GM06990 (cell line): ENCODE measurements around the gene R3HDM2.

Experiments used
- DNase-seq: peaks from one replicate; pipeline ENCODE4 v3.0.0-alpha.2; 2011; ENCODE audit not compliant: insufficient read length; ENCODE audit errors: extremely low read depth
- H3K27me3 ChIP-seq: replicated peaks from 2 replicates; pipeline ENCODE4 v1.6.0; 2011; ENCODE audit warnings: low read length; ENCODE audit not compliant: control insufficient read depth, insufficient read depth
- H3K36me3 ChIP-seq: 2 replicates; pipeline ENCODE4 v1.5.1; 2011; ENCODE audit warnings: low read length; ENCODE audit not compliant: control insufficient read depth, insufficient read depth
- H3K4me3 ChIP-seq: replicated peaks from 2 replicates; pipeline ENCODE4 v1.5.1; 2011; ENCODE audit warnings: low read depth, mild to moderate bottlenecking, control low read depth, low read length
- CTCF ChIP-seq: IDR thresholded peaks from 2 replicates; pipeline ENCODE4 v1.5.1; 2011; ENCODE audit warnings: low read length, control low read depth, mild to moderate bottlenecking, inconsistent platforms; ENCODE audit not compliant: insufficient read depth, poor library complexity, severe bottlenecking

R3HDM2 gene

DNA sequence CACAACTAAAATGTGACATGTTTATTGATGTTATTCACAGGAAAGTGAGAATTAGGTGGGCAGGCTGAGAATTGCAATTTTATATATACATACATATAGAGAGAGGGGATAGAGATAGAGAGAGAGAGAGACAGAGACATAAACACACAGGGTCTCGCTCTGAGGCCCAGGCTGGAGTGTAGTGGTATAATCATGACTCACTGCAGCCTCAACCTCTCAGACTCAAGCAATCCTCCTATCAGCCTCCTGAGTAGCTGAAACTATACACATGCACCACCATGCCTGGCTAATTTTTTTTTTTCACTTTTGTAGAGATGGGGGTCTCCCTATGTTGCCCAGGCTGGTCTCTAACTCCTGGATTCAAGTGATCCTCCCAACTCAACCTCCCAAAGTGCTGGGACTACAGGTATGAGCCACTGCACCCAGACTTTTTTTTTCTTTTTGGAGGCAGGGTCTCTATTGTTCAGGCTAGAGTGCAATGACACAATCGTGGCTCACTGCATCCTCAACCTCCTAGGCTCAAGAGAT, 49.1 kb downstream of the R3HDM2 start:
- Histone ChIP-seq H3K27me3 (no peaks in the 10 kb centered on the region), H3K4me3 (no peak overlapping the region), H3K36me3 (no peaks in the 10 kb centered on the region)
- DNase-seq = no peak
- no peak for TF ChIP-seq CTCF

DNA sequence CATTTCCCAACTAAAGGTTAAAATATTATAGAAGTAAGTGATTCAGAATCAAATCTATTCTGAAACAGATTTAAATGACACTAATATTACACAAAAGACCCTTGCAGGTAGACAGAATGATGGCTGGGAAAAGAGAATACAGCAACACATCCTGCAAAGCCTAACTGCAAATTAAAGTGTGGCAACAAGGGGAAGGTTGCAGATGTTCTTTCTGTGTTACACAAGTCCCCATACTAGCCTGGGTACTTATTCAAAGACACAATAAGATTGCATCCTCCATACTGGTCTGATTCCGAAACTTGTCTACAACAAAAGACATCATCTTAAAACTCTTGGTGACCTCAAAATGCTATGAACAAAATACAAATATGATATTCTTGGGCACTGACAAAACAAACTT, 50.5 kb downstream of the R3HDM2 start:
- no peak for TF ChIP-seq CTCF
- Histone ChIP-seq H3K36me3 (peaks cover 3% of the 10 kb centered on the region; the same call in 1 of the 2 replicates), H3K4me3 (no peak overlapping the region), H3K27me3 (no peaks in the 10 kb centered on the region)
- no peak for DNase-seq

- H3K36me3 ChIP-seq = peaks cover 3% of the 10 kb centered on the region; the same call in 1 of the 2 replicates
- DNase-seq = no peak
- H3K27me3 ChIP-seq = no peaks in the 10 kb centered on the region
- no peak for TF ChIP-seq CTCF
- no peak overlapping the region for H3K4me3 ChIP-seq
Measured at GRCh38 chr12:57377103-57377840, 53.6 kb downstream of the R3HDM2 start.

DNA sequence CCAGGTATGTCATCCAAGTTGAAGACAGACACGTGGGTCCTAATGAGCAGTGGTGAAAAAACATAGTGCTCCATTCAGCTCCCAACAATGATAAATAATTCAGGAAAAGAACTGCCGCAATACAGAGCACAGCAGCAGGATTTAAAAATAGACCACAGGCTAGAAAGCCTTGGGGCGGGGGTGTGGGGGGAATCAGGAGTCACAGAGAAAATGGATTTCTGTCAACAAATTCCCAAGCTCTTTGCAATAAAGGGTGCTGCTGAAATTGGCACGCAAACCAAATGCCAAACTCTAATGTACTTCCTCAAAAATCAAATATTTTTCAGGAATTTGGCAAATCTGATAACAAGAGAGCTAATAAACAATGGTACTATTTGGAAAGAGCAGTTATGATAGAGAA, 58.6 kb downstream of the R3HDM2 start:
- TF ChIP-seq CTCF = no peak
- H3K4me3 ChIP-seq = no peak overlapping the region
- H3K27me3 ChIP-seq = no peaks in the 10 kb centered on the region
- H3K36me3 ChIP-seq = peaks cover 3% of the 10 kb centered on the region; the same call in 1 of the 2 replicates
- no peak for DNase-seq

GRCh38 chr12:57370696-57371095, 60.1 kb downstream of the R3HDM2 start:
- no peak for TF ChIP-seq CTCF
- H3K36me3 ChIP-seq = no peaks in the 10 kb centered on the region
- DNase-seq = no peak
- no peaks in the 10 kb centered on the region for H3K27me3 ChIP-seq
- no peak overlapping the region for H3K4me3 ChIP-seq
